Cardiac muscle cell (in vitro differentiated cells and primary cell): ENCODE results near the gene MED4. TPM values are rescaled to one million over a fixed set of nuclear protein-coding genes. Genes with fewer than 3 reads are reported as not detected.

ENCODE experiments used
- DNase-seq, 2 donors: peaks; one replicate each; pipeline versions ENCODE4 v3.0.0 to v3.0.0-alpha.2; 2010 to 2017; ENCODE audit warnings: low read depth in 1 of 2, low spot score in 1 of 2
- H3K27ac ChIP-seq: fragments of 200-600 bp; sonication (generic); 2 replicates; pipeline ENCODE4 v1.5.1; 2016
- H3K27me3 ChIP-seq: fragments of 200-600 bp; sonication (generic); 2 replicates; pipeline ENCODE4 v1.6.0; 2016; ENCODE audit warnings: control low read depth
- H3K36me3 ChIP-seq: fragments of 200-600 bp; sonication (generic); 2 replicates; pipeline ENCODE4 v1.5.1; 2016; ENCODE audit warnings: control low read depth
- H3K4me1 ChIP-seq: fragments of 200-600 bp; sonication (generic); 2 replicates; pipeline ENCODE4 v1.8.1; 2017; ENCODE audit warnings: low read depth, mild to moderate bottlenecking, mixed run types
- H3K4me3 ChIP-seq: fragments of 200-600 bp; sonication (generic); 2 replicates; pipeline ENCODE4 v1.5.1; 2016; ENCODE audit warnings: mild to moderate bottlenecking
- H3K9me3 ChIP-seq: fragments of 200-600 bp; sonication (generic); 2 replicates; pipeline ENCODE4 v1.5.1; 2017; ENCODE audit warnings: low read depth, mild to moderate bottlenecking, control low read depth
- CTCF ChIP-seq: IDR thresholded peaks from 2 replicates; pipeline ENCODE4 v1.5.1; 2012; ENCODE audit warnings: low read depth, mild to moderate bottlenecking, low read length
- polyA plus RNA-seq: library from polyadenylated mRNA; unstranded; fragments of >200 nt; fragmentation: Nextera tagmentation; extraction: Ambion mirVana; gene quantifications from 2 replicates; pipeline ENCODE4 v1.2.1, GENCODE V29; 2016
- total RNA-seq: library from RNA; depleted of rRNA; stranded (reverse); fragments of >200 nt; gene quantifications from 2 replicates; pipeline ENCODE4 v1.2.3, GENCODE V29; 2016

MED4 gene
- 22.4 and 24.0 TPM in 2 replicates for total RNA-seq
- 77.3 and 80.5 TPM in 2 replicates for polyA plus RNA-seq

GRCh38 chr13:48094781-48095502, at the start of gene MED4:
TSS of gene MED4 (minus strand) at chr13:48095104. CDS start at chr13:48095078, 26 bp downstream.
- peak; percentile 99 for TF ChIP-seq CTCF
- H3K27me3 ChIP-seq: no peaks in the 10 kb centered on the region
- no peaks in the 10 kb centered on the region for H3K9me3 ChIP-seq
- peak; percentile 93 to 96 for DNase-seq
- peaks cover 8% of the 10 kb centered on the region for H3K4me1 ChIP-seq
- peak within 1 kb of the TSS; percentile 94 for H3K27ac ChIP-seq
- H3K36me3 ChIP-seq: no peaks in the 10 kb centered on the region
- peak within 1 kb of the TSS; percentile 94 for H3K4me3 ChIP-seq

- Histone ChIP-seq H3K4me1 (no peaks in the 10 kb centered on the region), H3K27me3 (no peaks in the 10 kb centered on the region), H3K9me3 (no peaks in the 10 kb centered on the region), H3K4me3 (no peak overlapping the region), H3K27ac (no peak overlapping the region), H3K36me3 (no peaks in the 10 kb centered on the region)
- TF ChIP-seq CTCF: no peak
- peak in 1 of 2 donors; percentile 92 for DNase-seq
Measured at GRCh38 chr13:48144413-48145035, 49.6 kb upstream of the MED4 start.

GRCh38 chr13:48142436-48142835, 47.5 kb upstream of the MED4 start:
- Histone ChIP-seq H3K9me3 (no peaks in the 10 kb centered on the region), H3K36me3 (no peaks in the 10 kb centered on the region), H3K27me3 (no peaks in the 10 kb centered on the region), H3K4me1 (no peaks in the 10 kb centered on the region), H3K27ac (no peak overlapping the region), H3K4me3 (no peak overlapping the region)
- no peak for TF ChIP-seq CTCF
- DNase-seq: no peak

GRCh38 chr13:48138270-48138669, 43.4 kb upstream of the MED4 start:
- no peak overlapping the region for H3K27ac ChIP-seq
- DNase-seq: no peak
- no peaks in the 10 kb centered on the region for H3K36me3 ChIP-seq
- H3K4me3 ChIP-seq: no peak overlapping the region
- H3K27me3 ChIP-seq: no peaks in the 10 kb centered on the region
- no peaks in the 10 kb centered on the region for H3K4me1 ChIP-seq
- TF ChIP-seq CTCF: no peak
- no peaks in the 10 kb centered on the region for H3K9me3 ChIP-seq

GRCh38 chr13:48132961-48133360, 38.1 kb upstream of the MED4 start:
- Histone ChIP-seq H3K9me3 (no peaks in the 10 kb centered on the region), H3K4me1 (no peaks in the 10 kb centered on the region)

More at GRCh38 chr13:48132961-48133360, 38.1 kb upstream of the MED4 start:
- Histone ChIP-seq H3K36me3 (no peaks in the 10 kb centered on the region), H3K27ac (no peak overlapping the region), H3K4me3 (no peak overlapping the region), H3K27me3 (no peaks in the 10 kb centered on the region)
- TF ChIP-seq CTCF: no peak
- no peak for DNase-seq
